DMS79 treated with DMSO at 0.1 percent for 48 hours (cell line): ENCODE results near the gene CHRM2.

Source experiments
- DNase-seq: peaks from one replicate; lab custom pipeline; 2025; lab: John Stamatoyannopoulos, UW

The CHRM2 gene

DNA sequence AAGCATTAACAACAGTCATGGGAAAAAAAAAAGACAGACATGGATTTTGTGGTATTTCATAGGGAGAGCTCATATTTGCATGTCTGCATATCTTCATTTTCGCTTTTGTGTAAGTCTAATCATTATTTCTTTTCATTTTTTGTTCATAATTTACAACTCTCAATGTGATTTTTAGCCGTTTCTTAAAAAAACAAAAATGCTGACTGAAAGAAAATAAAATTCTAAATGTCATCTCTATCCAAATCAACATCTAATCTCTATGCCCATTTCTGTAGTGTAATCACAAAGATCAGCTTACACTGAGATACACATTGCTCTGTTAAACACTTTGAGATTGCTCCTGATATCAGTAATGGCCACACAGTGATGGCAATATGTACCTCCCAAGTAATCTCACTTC, 29.2 kb downstream of the CHRM2 start:
- DNase-seq: no peak

GRCh38 chr7:136900005-136900404, 31.6 kb downstream of the CHRM2 start:
- DNase-seq: no peak

DNA sequence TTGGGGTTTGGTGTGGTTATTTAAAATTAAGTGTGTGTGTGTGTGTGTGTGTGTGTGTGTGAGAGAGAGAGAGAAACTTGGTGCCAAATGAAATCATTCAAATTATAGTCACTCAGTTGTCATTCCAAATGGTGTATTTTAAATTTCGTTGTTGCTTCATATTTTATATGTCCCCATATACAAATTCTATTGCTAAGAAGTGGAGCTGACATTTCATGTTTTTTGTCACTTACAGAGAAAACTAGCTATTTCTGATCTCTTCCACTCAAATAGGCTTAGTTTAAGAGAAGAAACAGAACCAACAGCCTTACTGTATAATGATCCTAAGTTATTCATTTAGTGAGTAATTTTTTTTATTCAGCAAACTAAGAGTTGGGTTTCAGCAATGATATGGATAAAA, 42.3 kb downstream of the CHRM2 start:
- no peak for DNase-seq

DNA sequence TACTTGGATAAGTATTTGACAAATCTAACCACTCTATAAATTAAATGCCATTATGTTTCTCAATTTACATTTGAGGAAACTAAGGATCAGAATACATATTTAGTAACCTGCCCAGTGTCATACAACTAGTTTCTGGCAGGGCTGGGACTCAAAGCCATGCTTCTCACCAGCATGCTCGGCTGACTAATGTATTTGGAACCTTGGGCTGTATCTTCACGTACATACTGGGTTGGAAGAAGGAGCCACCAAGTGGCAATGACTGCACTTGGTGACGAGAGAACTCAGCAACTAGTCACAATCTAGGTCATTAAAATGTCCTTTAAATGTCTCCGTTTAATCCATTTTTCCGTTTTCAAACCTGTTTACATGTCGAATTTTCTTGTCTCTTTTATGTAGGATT, 42.9 kb downstream of the CHRM2 start:
- no peak for DNase-seq

- no peak for DNase-seq
Observed at GRCh38 chr7:136912339-136912738, 43.9 kb downstream of the CHRM2 start.

- DNase-seq: no peak
Observed at GRCh38 chr7:136914016-136914415, 45.6 kb downstream of the CHRM2 start.

- no peak for DNase-seq
Observed at GRCh38 chr7:136919820-136920219, 51.4 kb downstream of the CHRM2 start.

DNA sequence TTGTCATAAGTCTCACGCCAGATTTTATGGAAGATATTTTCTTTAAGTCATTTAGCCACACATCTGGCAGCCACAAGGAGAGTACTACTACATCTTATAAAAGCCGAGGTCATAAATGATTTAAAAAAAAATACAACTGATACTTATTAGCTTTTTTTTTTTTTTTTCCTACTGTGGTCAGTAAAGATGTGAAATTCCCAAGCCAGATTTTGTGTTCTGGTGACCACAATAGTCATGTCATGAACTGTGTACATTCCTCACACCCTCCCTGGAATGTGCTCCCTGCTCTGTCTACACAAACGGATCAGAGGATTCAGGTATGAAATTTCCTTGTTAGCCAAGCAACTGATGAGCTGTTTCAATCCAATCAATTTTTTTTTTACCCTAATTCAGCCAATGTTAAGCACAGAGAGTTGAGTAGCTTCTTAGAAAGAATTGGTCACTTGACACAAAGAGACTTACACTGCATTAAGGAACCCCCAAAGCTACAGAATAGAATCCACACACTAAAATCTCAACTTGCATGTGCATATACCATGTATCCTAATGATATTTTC, 54.7 kb downstream of the CHRM2 start:
- DNase-seq: no peak

- no peak for DNase-seq
Observed at GRCh38 chr7:136925044-136925443, 56.6 kb downstream of the CHRM2 start.

GRCh38 chr7:136925556-136925955, 57.1 kb downstream of the CHRM2 start:
- DNase-seq: no peak

DNA sequence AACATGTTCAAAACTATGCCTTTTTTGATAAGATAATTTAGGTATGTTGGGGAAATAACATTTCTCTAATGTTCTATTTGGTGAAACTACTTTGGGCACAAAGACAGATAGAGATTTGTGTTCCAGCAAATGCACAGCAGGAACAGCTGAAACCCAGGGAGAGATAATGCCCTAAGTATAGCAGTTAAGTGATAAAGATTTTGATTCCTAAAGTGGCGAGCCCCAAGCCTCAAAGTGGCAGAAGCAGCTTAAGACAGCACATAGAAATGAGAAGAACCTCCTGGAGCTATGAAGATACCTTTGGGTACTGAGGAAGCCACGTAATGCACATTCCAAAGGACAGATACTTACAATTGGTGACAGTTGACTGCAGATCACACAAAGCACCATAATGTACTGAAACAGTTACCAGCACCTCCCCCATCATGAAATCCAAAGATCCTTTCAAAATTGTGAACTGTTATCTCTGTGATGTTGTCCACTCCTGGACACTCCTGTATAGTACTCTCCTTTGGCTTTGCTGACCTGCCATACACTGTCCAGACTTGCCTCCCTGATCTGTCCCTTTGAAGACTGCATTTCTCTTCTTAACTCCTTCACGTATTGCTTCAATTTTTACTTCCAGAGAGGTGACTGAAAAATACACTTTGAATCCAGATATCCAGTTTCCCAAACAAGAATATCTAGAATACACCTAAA, 62.9 kb downstream of the CHRM2 start:
- no peak for DNase-seq

- no peak for DNase-seq
Observed at GRCh38 chr7:136937436-136937835, 69.0 kb downstream of the CHRM2 start.

GRCh38 chr7:136938476-136938875, 70.0 kb downstream of the CHRM2 start:
- no peak for DNase-seq

- no peak for DNase-seq
Observed at GRCh38 chr7:136940122-136940521, 71.7 kb downstream of the CHRM2 start.

DNA sequence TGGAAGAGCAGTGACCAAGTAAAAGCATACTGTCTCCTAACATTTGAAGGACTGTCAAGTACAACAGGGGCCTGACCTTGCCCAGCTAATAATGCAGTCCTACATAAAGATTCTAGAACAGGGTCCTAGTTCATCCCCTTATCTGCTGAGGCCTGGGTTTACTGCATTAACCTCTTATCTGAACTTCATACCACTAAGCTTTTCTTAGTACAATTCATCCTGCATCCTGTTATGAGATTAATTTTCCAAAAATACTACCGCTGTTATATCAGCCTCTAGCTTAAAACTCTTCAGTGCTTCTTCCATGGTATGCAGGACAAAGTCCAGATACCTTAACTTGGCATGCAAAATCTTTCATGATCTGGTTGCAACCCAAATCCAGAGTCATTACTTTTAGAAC, 72.5 kb downstream of the CHRM2 start:
- no peak for DNase-seq

GRCh38 chr7:136941816-136942215, 73.4 kb downstream of the CHRM2 start:
- no peak for DNase-seq

- DNase-seq: no peak
Observed at GRCh38 chr7:136942401-136942800, 73.9 kb downstream of the CHRM2 start.

DNA sequence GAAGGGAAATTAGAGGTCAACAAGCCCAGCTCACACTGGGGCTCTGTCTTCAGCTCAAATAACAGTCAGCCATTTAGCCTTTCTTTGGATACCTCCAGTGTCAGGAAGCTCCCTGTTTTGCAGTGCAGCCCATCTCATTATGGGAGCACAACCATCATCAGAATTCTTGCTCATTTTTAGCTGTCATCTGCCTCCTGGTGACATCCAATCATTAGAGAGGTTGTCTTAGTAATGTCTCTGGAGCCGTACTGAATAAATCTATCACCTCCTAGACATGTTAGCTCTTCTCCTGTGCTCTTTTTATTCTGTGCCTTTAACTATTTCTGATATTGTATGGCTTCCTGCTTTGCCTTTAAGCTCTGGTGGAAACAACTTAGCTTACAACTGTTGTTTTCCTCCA, 74.5 kb downstream of the CHRM2 start:
- no peak for DNase-seq

- no peak for DNase-seq
Observed at GRCh38 chr7:136947347-136947746, 78.9 kb downstream of the CHRM2 start.

GRCh38 chr7:136950331-136950730, 81.9 kb downstream of the CHRM2 start:
- DNase-seq: no peak

GRCh38 chr7:136953386-136953785, 84.9 kb downstream of the CHRM2 start:
- no peak for DNase-seq

GRCh38 chr7:136956232-136956631, 87.8 kb downstream of the CHRM2 start:
- DNase-seq: no peak

DNA sequence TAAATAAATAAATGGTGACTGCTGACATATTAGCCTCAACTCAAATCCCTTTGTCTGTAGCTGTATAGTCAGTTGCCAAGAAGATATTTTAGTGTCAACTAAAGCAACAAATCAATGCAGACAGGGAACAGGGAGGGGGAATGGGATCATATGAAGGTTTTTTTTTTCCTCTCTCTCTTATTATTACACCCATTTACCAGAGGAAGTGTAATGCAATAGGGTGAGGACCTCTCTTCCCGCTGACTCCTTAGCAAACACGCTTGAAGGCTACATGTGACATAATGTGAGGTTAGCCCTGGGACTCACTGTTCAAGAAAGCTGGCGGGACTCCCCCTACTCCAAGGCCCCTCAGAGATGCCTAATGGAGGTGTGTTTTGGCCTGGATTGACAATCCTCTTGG, 88.2 kb downstream of the CHRM2 start:
- no peak for DNase-seq

- no peak for DNase-seq
Observed at GRCh38 chr7:136957391-136957790, 88.9 kb downstream of the CHRM2 start.
